Stimulated activated memory B cell treated with anti-CD40 and anti-IgM and Interleukin-4, amounts not matched to agents 10 μg/mL and 1 μg/mL and 100 μg/mL, for 72 hours (primary cell): ENCODE data around the gene GRK1.

Experiments used
- ATAC-seq: fragments of 150-1000 bp; cut with Tn5 transposase; 2 replicates; pipeline ENCODE4 v1.10.0; 2021
- H3K27ac Mint-ChIP-seq: one replicate; pipeline ENCODE4 v1.8.0; 2022; ENCODE audit warnings: mild to moderate bottlenecking, mixed read lengths
- H3K27me3 Mint-ChIP-seq: one replicate; pipeline ENCODE4 v1.8.0; 2022; ENCODE audit warnings: mixed read lengths
- H3K36me3 Mint-ChIP-seq: one replicate; pipeline ENCODE4 v1.8.0; 2022; ENCODE audit warnings: mixed read lengths
- H3K4me1 Mint-ChIP-seq: one replicate; pipeline ENCODE4 v1.8.0; 2022; ENCODE audit warnings: mixed read lengths
- H3K4me3 Mint-ChIP-seq: one replicate; pipeline ENCODE4 v1.8.0; 2022; ENCODE audit warnings: mild to moderate bottlenecking, moderate library complexity, mixed read lengths
- H3K9me3 Mint-ChIP-seq: one replicate; pipeline ENCODE4 v1.8.0; 2022; ENCODE audit warnings: mixed read lengths

Gene GRK1

DNA sequence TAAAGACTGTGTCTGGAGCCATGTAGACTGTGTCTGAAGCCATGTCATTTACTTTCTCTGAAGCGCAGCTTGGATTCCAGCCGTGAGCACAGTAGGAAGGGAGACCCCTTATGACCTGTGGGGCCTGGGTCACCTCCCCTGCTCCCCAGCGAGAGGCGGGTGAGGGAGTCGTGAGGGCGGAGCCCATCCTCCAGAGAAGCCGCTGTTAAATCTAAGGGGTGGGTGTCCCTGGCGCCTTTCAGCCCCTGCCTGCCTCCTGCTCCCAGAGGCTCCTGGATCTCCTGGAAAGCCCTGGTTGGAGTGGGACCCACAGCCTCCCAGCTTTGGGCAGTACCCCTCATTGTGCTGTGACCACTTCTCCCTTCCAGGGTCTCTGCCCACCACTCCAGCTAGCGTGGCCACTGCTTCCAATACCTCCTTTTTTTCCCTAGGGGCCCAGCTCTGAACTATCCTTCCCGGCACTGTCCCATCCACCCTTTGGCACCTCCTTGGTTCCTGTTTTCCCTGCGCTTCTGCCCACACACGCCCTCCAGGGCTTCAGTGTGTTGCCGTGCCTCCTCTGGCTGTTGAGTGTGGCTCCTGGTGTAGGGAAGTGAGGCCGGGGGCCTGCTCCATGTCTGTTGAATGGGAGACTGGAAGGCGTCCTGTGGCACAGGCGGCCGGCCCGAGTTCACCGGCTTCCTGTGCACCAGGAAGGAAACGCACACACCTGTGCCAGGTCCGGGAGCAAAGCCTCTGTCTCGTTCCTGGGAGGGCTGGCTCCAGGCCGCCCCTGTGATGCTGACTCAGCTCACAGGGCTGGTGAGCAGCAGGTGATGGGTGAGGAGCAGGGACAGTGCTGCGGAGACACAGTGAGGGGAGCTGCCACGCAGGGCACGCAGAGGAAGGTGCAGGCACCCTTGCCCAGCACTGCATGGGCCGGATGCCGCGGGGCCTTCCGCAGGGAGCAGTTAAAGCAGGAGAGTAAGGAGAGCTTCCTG lies 38.4 kb upstream of the GRK1 start:
- no peak for ATAC-seq
- no peaks in the 10 kb centered on the region for H3K27me3 Mint-ChIP-seq
- no peaks in the 10 kb centered on the region for H3K4me1 Mint-ChIP-seq
- H3K27ac Mint-ChIP-seq: no peak overlapping the region
- H3K9me3 Mint-ChIP-seq: no peaks in the 10 kb centered on the region
- H3K36me3 Mint-ChIP-seq: peaks cover 80% of the 10 kb centered on the region
- no peak overlapping the region for H3K4me3 Mint-ChIP-seq

DNA sequence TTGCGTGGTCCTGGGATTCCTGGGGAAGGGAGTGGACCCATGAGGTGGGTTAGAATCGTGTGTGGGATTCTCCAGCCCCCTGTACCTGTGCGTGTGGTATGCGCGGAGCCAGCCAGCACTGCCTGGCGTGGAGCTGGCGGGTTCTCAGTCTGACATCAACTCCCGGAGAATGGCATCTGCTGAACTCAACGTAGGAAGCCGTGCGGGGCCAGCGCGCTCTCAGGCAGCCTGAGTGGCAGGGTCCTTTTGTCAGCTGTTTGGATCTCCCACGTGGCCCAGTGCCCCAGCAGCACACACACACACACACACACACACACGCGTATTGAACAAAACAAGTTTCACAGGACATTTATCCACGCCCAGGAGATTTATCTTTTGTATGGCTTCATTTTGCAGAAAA lies 37.2 kb upstream of the GRK1 start:
- no peaks in the 10 kb centered on the region for H3K9me3 Mint-ChIP-seq
- peaks cover 80% of the 10 kb centered on the region for H3K36me3 Mint-ChIP-seq
- no peaks in the 10 kb centered on the region for H3K4me1 Mint-ChIP-seq
- ATAC-seq: no peak
- no peak overlapping the region for H3K27ac Mint-ChIP-seq
- no peaks in the 10 kb centered on the region for H3K27me3 Mint-ChIP-seq
- no peak overlapping the region for H3K4me3 Mint-ChIP-seq

DNA sequence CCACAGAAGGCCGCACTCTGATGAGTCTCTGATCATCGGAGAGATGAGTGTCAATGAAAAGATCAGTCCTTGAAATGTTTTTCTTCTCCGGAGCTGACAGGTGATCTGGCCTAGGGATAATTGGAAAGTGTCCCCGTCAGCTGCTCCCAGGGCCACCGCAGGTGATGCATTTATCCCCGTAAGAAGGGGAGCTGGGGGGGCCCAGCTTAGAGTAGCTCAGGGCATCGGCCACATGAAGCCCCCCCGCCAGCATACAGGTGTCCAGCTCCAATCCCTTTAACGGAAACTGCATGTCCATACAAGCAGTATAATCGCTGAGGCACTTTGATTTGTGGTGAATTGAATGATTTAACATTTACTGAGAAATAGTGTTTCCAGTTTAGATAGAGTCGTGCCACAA lies 36.7 kb upstream of the GRK1 start:
- Mint-ChIP-seq H3K36me3 (peaks cover 79% of the 10 kb centered on the region), H3K9me3 (no peaks in the 10 kb centered on the region), H3K4me1 (no peaks in the 10 kb centered on the region), H3K27ac (no peak overlapping the region), H3K27me3 (no peaks in the 10 kb centered on the region), H3K4me3 (no peak overlapping the region)
- no peak for ATAC-seq

DNA sequence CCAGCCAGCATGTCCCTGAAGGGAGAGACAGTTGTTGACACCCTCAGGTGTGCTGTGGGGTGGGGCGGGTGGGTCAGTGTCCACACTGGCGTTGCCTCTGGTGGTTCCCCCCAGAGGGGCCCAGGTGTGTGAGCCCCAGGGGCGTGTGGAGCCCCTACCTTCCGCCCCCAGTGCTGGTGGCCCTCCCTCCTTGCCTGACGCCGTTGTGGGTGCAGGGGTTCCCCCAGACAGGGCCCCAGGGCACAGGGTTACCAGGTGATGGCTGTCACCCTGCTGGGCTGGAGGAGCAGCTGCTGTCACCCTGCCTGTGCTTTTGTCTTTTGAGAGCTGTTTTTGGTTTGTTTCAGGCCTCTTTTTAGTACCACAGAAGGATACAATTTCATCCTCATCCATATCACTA lies 36.2 kb upstream of the GRK1 start:
- Mint-ChIP-seq H3K27ac (no peak overlapping the region), H3K27me3 (no peaks in the 10 kb centered on the region), H3K4me3 (no peak overlapping the region), H3K9me3 (no peaks in the 10 kb centered on the region), H3K36me3 (peaks cover 78% of the 10 kb centered on the region), H3K4me1 (no peaks in the 10 kb centered on the region)
- no peak for ATAC-seq

DNA sequence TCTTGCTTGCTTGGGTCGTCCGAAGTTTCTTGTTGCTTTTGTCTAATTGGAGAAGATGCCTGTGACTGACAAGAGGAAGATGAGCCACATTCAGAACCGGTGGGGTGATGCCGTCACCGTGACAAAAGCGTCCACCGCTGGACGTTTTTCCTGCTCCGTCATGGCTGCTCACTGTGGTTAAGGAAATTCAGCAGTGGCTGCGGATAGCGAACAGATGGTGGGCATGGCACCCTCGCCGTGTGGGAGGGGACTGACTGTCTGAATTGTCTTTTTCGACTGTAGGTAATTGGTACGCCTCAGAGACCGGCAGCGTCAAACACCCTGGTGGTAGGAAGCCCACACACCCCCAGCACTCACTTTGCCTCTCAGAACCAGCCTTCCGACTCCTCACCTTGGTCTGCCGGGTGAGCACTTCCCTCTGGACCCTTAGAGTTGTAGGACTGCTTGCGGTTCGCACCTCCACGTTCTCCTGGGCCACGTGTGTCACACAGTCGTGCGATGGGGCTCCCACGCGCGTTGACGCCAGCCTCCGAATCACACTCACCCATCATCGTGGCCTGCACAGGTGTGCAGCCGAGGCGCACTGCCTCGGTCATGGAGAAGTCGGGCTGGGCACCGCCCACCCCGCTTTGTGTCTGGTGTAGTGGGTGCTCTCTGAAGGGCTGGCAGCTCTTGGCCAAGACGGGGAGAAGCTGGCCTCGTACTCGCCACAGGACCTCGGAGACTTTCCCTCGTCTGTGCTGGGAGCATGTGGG lies 35.5 kb upstream of the GRK1 start:
- no peak for ATAC-seq
- no peak overlapping the region for H3K4me3 Mint-ChIP-seq
- peaks cover 78% of the 10 kb centered on the region for H3K36me3 Mint-ChIP-seq

DNA sequence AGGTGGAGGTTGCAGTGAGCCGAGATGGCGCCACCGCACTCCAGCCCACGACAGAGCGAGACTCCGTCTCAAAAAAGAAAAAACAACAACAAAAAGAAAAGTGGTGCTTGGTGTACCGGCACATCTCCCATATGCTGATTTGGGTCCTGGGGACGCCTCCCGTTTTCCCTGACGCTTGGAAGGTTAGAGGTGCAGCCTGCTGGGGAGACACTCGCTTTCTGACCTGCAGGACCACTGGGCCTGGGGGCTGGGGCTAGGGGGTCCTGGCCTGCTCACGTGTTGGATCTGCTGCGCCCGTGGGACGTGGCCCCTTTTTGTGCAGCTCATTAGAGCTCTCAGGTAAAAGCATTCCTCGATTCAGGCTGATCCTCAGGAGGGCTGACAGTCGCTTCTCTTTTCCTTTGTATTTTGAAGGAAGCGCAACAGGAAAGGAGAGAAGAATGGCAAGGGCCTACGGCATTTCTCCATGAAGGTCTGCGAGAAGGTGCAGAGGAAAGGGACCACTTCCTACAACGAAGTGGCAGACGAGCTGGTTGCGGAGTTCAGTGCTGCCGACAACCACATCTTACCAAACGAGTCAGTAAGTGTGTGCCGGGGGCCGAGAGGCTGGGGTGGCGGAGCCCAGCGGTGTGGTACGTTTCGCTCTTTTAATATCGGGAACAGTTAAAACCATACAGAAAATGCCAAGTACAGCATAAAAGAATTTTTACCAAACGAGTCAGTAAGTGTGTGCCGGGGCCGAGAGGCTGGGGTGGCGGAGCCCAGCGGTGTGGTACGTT lies 34.1 kb upstream of the GRK1 start:
- ATAC-seq: no peak
- Mint-ChIP-seq H3K4me3 (no peak overlapping the region), H3K4me1 (no peaks in the 10 kb centered on the region), H3K36me3 (peaks cover 81% of the 10 kb centered on the region), H3K27ac (no peak overlapping the region), H3K9me3 (no peaks in the 10 kb centered on the region), H3K27me3 (no peaks in the 10 kb centered on the region)

More for the DNA sequence above, 35.5 kb upstream of the GRK1 start:
- Mint-ChIP-seq H3K4me1 (no peaks in the 10 kb centered on the region), H3K27me3 (no peaks in the 10 kb centered on the region), H3K27ac (no peak overlapping the region), H3K9me3 (no peaks in the 10 kb centered on the region)

DNA sequence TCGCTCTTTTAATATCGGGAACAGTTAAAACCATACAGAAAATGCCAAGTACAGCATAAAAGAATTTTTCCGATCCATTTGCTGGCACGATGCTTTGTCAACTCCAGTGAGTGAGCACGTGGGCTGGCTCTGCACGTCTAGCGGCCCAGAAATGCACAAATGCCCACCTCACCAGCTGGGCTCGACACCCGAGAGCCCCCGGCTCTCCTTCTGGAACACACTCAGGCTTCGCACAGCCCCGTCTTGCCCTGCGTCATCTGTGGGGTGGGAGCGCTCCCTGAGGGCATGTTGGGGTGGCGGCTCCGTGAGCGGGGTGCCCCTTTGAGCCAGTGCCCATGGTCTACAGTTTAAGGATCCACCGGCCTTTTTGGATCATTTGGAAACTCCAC lies 33.5 kb upstream of the GRK1 start:
- peaks cover 79% of the 10 kb centered on the region for H3K36me3 Mint-ChIP-seq
- ATAC-seq: no peak
- H3K9me3 Mint-ChIP-seq: no peaks in the 10 kb centered on the region
- no peak overlapping the region for H3K27ac Mint-ChIP-seq
- no peaks in the 10 kb centered on the region for H3K27me3 Mint-ChIP-seq
- no peaks in the 10 kb centered on the region for H3K4me1 Mint-ChIP-seq
- H3K4me3 Mint-ChIP-seq: no peak overlapping the region

DNA sequence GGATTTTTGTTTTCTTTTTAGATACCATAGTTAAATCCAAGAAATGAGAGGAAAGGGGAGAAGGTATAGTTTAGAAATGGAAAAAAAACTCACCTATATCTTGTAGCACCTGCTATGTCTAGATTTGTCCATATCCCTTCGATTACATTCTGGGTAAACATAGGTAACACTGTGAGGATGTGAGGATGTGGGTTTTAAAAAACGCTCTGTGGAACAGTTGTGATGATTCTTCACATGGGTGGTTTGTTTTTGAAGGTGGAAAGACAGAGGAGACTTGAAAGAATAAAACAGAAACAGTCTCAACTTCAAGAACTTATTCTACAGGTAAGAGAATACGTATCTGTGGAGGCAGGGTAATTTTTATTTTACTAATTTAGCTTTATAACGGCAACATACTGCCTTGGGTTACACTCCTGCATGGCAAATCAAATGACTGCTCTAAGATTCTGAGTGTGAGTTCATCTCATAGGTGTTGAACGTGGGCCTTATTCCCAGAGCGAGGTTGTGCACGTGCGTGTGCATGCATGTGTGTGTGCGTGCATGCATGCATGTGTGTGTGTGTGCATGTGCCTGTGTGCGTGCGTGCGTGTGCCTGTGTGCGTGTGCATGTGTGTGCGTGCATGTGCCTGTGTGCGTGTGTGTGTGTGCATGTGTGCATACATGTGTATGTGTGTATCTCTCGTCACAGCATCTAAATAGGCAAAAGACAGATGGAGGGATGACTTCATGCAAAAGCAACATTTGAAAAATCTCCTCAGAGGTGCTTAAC lies 32.6 kb upstream of the GRK1 start:
- H3K27ac Mint-ChIP-seq: no peak overlapping the region

DNA sequence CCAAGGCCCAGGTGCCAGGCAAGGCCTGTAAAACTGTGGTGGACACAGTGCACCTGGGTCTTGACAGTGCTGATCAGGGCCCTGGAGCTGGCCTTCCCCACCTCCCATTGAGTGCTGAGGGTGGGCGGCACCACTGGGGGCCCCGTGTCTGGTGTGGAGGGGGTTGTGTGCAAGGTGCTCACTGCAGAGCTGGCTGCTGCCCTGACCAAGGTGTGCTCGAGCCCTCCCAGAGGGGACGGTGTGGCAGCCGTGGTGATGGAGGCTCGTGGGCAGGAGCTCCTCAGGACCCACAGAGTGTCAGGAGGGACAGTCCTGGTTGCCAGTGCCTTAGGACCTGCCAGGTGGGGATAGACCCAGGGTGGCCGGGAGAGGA lies 32.0 kb upstream of the GRK1 start:
- no peak overlapping the region for H3K4me3 Mint-ChIP-seq

More for the DNA sequence above, 32.6 kb upstream of the GRK1 start:
- Mint-ChIP-seq H3K4me3 (no peak overlapping the region), H3K27me3 (no peaks in the 10 kb centered on the region), H3K9me3 (no peaks in the 10 kb centered on the region), H3K4me1 (no peaks in the 10 kb centered on the region), H3K36me3 (peaks cover 77% of the 10 kb centered on the region)
- ATAC-seq: no peak

DNA sequence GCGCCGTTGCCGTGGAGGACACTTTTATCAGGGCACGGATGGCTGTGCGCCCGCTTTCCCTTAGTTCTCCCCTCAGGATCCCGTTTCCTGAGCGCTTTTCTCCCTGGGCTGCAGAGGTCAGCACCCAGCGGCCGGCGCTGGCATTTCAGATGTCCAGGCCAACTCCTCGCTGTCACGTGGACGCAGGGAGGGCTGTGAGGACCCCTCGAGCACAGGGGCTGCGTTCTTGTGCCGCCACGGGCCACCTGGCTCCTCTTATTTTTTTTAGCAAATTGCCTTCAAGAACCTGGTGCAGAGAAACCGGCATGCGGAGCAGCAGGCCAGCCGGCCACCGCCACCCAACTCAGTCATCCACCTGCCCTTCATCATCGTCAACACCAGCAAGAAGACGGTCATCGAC lies 31.3 kb upstream of the GRK1 start:
- Mint-ChIP-seq H3K9me3 (no peaks in the 10 kb centered on the region), H3K27ac (no peak overlapping the region), H3K27me3 (no peaks in the 10 kb centered on the region), H3K4me3 (no peak overlapping the region), H3K4me1 (no peaks in the 10 kb centered on the region), H3K36me3 (peaks cover 87% of the 10 kb centered on the region)
- no peak for ATAC-seq

More for the DNA sequence above, 32.0 kb upstream of the GRK1 start:
- Mint-ChIP-seq H3K27me3 (no peaks in the 10 kb centered on the region), H3K4me1 (no peaks in the 10 kb centered on the region), H3K36me3 (peaks cover 81% of the 10 kb centered on the region), H3K27ac (no peak overlapping the region), H3K9me3 (no peaks in the 10 kb centered on the region)
- no peak for ATAC-seq

DNA sequence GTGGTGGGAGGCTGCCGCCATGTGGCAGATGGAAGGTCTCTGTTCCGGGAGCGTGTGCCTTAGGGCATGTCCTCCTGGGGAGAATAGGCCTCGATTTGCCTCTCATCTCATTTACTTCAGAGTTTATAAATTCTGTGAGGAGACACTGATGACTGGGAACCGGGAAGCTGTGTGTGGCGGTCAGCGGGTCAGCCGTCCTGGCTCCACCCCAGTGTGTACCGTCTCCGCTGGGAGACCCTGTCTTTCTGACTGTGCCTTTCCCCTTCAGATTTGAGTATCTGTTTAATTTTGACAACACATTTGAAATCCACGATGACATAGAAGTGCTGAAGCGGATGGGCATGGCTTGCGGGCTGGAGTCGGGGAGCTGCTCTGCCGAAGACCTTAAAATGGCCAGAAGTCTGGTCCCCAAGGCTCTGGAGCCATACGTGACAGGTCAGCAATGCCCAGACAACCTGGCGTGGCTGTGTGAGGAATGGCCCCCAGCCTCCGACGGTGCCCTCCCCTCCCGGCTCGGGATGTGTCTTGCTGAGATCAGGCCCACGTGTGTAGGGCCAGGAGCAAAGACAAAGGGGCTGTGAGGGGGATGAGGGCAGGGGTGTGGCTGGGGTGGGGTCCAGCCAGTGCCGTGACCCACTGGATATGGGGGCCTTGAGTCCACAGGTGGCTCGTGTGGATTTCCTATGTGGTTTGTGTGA lies 30.6 kb upstream of the GRK1 start:
- H3K9me3 Mint-ChIP-seq: no peaks in the 10 kb centered on the region
- no peaks in the 10 kb centered on the region for H3K4me1 Mint-ChIP-seq
- H3K27ac Mint-ChIP-seq: no peak overlapping the region
- no peaks in the 10 kb centered on the region for H3K27me3 Mint-ChIP-seq
- no peak for ATAC-seq
- peaks cover 90% of the 10 kb centered on the region for H3K36me3 Mint-ChIP-seq
- H3K4me3 Mint-ChIP-seq: no peak overlapping the region

DNA sequence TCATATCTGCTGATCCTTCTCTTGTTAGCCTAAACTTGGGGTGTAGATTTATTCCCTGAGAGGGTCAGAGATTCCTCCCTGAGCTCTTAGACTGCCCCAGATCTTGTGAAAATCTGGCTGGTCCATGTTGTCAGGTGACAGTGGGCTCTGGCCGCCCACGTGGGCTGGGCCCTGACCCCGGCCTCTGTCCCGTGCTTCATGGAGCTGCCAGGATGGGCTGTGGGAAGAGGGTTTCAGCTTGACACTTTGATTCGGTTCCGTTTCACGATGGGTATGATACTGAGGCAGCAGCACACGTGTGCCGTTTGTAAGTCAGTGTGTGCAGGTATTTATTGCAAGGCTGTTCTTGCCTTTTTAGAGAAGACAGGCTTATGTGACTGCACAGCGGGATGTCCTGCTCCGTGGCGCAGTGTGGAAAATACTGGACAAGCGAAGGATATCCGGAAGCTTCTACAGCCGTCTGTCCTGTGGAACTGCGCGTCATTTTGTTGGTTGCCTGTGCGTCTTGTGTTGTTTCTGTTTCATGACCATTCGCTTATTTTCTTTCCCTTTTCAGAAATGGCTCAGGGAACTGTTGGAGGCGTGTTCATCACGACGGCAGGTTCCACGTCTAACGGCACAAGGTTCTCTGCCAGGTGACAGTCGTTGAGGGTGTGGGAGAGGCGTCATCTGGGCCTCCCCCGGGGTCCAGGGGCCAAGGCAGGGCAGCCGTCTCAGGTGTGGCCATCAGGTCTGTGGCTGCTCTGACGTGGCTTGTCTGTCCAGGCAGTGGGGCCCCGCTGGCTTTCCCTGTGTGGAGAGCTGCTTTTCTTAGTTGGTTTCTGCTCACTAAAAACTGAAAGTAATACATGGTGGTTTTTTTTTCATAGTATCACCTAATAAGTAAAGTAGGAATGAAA lies 29.5 kb upstream of the GRK1 start:
- no peaks in the 10 kb centered on the region for H3K9me3 Mint-ChIP-seq
- ATAC-seq: no peak
- H3K4me1 Mint-ChIP-seq: peaks cover 3% of the 10 kb centered on the region
- peaks cover 90% of the 10 kb centered on the region for H3K36me3 Mint-ChIP-seq
- H3K27ac Mint-ChIP-seq: no peak overlapping the region
- H3K4me3 Mint-ChIP-seq: no peak overlapping the region
- H3K27me3 Mint-ChIP-seq: no peaks in the 10 kb centered on the region

DNA sequence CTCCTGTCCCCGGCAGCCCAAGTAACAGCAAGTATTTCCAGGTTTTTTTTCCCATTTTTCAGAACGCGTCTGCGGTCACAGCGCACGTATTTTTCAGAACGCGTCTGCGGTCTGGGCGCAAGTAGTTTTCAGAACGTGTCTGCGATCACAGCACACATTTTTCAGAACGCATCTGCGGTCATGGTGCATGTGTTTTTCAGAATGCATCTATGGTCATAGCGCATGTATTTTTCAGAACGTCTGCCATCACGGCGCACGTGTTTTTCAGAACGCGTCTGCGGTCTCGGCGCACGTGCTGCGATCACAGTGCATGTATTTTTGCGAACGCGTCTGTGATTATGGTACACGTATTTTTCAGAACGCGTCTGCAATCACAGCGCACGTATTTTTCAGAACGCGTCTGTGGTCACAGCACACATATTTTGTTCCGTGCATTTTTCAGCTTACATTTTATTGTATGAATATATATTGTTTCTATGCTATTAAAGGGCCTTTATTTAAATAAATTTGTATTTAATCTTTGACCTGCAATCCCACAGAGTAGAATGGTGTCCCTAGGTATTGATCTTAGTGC lies 28.8 kb upstream of the GRK1 start:
- ATAC-seq: no peak
- H3K9me3 Mint-ChIP-seq: no peaks in the 10 kb centered on the region
- H3K4me1 Mint-ChIP-seq: peaks cover 11% of the 10 kb centered on the region
- H3K27ac Mint-ChIP-seq: no peak overlapping the region
- peaks cover 86% of the 10 kb centered on the region for H3K36me3 Mint-ChIP-seq
- H3K4me3 Mint-ChIP-seq: no peak overlapping the region
- H3K27me3 Mint-ChIP-seq: no peaks in the 10 kb centered on the region
